ENCODE measurements around the gene ZACN. TPM values are rescaled to one million over a fixed set of nuclear protein-coding genes. Genes with fewer than 3 reads are reported as not detected.

ZACN gene
- total and polyA plus RNA-seq, 2 experiments from 2014 or later = 21.2 TPM; not detected in 1

DNA sequence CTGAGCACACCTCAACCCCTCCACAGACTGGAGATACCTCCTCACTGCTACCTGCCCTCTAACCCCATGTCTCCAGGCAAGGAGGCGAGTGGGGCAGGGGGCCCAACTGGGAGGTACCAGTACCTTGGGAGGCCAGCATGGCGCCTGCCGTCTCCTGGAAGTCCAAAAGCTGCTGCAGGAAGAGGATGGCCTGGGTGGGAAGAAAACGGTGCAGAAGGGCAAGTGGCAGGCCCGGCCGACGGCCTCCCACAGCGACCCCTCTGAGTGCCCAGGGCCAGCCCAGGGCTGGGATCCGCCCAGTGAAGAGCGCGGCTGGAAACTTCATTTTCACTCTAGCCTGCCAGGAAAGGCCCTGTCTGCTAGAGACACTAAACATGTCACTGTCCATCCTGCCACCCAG, 8.5 kb downstream of the ZACN start:
- H3K4me2 ChIP-seq = no peak overlapping the region
- H3K9me3 ChIP-seq (ENCODE audit: low read depth) = no peaks in the 10 kb centered on the region
- no peaks in the 10 kb centered on the region for H3K36me3 ChIP-seq (replicated peaks; ENCODE audit: insufficient read depth, low read depth)
- H3K4me1 ChIP-seq (ENCODE audit: insufficient read depth) = no peaks in the 10 kb centered on the region
- H3K9me2 ChIP-seq (replicated peaks; ENCODE audit: insufficient read depth) = no peaks in the 10 kb centered on the region
- no peak overlapping the region for H3K4me3 ChIP-seq
- WGBS (ENCODE audit: low lambda C conversion rate, missing lambda C conversion rate) = 91% methylated on average over 11 of the region's 11 CpGs
- H4K20me1 ChIP-seq (ENCODE audit: insufficient read depth, poor library complexity, severe bottlenecking) = no peaks in the 10 kb centered on the region
- H2AFZ ChIP-seq = no peak overlapping the region
- no peak for DNase-seq (ENCODE audit: low spot score)
- no peak overlapping the region for H3K27ac ChIP-seq
- no peaks in the 10 kb centered on the region for H3K27me3 ChIP-seq
- H3K79me2 ChIP-seq = no peaks in the 10 kb centered on the region
- TF ChIP-seq EZH2 (IDR thresholded peaks at IDR 0.05; ENCODE audit: borderline replicate concordance) (no peak), EZH2phosphoT487 (IDR thresholded peaks at IDR 0.05; ENCODE audit: low read depth, severe bottlenecking, unreplicated experiment) (no peak)
- TF ChIP-seq, protein P1, sequence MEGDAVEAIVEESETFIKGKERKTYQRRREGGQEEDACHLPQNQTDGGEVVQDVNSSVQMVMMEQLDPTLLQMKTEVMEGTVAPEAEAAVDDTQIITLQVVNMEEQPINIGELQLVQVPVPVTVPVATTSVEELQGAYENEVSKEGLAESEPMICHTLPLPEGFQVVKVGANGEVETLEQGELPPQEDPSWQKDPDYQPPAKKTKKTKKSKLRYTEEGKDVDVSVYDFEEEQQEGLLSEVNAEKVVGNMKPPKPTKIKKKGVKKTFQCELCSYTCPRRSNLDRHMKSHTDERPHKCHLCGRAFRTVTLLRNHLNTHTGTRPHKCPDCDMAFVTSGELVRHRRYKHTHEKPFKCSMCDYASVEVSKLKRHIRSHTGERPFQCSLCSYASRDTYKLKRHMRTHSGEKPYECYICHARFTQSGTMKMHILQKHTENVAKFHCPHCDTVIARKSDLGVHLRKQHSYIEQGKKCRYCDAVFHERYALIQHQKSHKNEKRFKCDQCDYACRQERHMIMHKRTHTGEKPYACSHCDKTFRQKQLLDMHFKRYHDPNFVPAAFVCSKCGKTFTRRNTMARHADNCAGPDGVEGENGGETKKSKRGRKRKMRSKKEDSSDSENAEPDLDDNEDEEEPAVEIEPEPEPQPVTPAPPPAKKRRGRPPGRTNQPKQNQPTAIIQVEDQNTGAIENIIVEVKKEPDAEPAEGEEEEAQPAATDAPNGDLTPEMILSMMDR (IDR thresholded peaks at IDR 0.05; ENCODE audit: poor library complexity) = no peak

DNA sequence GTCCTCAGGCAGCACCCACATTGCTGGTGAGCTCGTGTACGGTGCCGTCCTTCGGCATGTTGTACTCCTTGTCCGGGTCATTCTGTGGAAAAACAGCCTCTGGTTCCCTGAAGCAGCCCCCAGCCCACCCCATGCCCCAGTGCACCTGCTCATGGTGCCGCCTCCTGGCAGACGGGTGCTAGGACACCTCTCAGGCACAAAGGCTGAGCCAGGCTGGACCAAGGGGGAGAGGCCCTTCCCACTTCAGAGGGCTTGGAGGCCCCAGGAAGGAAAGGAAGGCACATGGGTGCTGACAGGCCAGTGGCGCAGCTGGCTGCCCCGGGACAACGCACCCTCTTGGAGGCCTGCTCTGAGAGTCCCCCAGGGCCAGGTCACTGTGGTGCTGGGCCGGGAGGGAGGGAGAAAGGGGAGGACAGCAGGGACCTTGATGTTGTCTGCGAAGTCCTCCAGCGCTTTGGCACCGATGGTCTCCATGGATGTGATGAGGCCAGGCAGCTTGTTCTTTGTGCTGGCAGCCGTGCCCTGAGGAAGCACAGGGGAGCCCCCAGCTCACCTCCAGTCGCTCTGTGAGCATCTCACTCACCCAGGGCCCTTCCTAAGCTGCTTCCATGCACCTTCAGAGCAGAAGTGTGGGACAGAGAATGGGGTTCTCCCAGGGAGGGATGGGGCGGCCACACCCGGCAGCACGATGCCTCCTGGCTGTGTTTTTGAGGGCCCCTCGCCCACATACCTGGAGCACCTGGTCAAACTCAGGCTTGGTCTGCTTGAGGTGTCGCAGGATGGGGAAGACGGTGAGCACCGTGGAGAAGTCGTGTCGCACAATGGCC, 9.3 kb downstream of the ZACN start:
- 93% methylated on average over 24 of the region's 25 CpGs for WGBS (ENCODE audit: low lambda C conversion rate, missing lambda C conversion rate)
- Histone ChIP-seq H3K27me3 (no peaks in the 10 kb centered on the region), H4K20me1 (ENCODE audit: insufficient read depth, poor library complexity, severe bottlenecking) (no peaks in the 10 kb centered on the region), H3K27ac (no peak overlapping the region), H3K4me2 (no peak overlapping the region), H3K4me3 (no peak overlapping the region), H3K4me1 (ENCODE audit: insufficient read depth) (no peaks in the 10 kb centered on the region), H3K9me2 (replicated peaks; ENCODE audit: insufficient read depth) (no peaks in the 10 kb centered on the region), H2AFZ (no peak overlapping the region), H3K9me3 (ENCODE audit: low read depth) (no peaks in the 10 kb centered on the region), H3K36me3 (replicated peaks; ENCODE audit: insufficient read depth, low read depth) (no peaks in the 10 kb centered on the region), H3K79me2 (no peaks in the 10 kb centered on the region)
- TF ChIP-seq EZH2 (IDR thresholded peaks at IDR 0.05; ENCODE audit: borderline replicate concordance) = no peak
- no peak for TF ChIP-seq EZH2phosphoT487 (IDR thresholded peaks at IDR 0.05; ENCODE audit: low read depth, severe bottlenecking, unreplicated experiment)
- TF ChIP-seq, protein P1 (IDR thresholded peaks at IDR 0.05; ENCODE audit: poor library complexity) = no peak
- no peak for DNase-seq (ENCODE audit: low spot score)

DNA sequence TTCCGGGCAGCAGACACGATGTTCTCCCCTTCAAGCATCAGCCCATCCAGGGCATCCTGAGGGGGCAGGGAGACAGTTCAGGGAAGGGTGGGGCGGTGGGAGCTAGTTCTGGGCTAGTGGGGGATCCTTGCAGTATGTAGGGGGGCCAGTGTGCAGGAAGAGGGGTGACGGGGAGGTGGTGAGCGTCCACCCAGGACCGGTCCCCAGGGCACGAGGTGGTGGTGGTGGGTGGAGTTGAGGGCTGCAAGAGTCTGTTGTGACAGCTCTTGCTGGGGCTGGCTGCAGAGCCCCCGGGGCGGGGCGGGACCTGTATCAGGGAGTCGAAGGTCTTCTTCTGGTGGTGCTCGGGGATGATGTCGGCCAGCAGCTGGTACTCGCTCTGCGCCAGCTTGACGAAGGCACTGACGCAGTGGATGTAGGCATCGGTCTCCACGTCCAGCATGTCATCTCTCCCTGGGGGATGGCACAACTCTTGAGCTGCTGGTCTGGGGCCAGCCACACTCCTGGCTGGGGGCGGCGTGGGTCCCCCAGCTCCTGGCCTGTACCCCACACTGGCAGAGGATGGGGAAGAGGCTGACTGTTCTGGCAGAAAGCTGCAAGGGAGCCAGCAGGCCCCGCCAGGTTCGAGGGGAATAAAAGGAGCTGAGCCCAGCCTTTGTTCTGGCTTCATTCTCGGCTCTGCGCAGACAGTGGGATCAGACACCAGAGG, 10.0 kb downstream of the ZACN start:
- no peaks in the 10 kb centered on the region for H3K79me2 ChIP-seq
- H3K4me2 ChIP-seq = no peak overlapping the region
- no peak for DNase-seq (ENCODE audit: low spot score)
- no peak overlapping the region for H3K4me3 ChIP-seq
- no peaks in the 10 kb centered on the region for H3K27me3 ChIP-seq
- H2AFZ ChIP-seq = no peak overlapping the region
- no peaks in the 10 kb centered on the region for H3K4me1 ChIP-seq (ENCODE audit: insufficient read depth)
- H4K20me1 ChIP-seq (ENCODE audit: insufficient read depth, poor library complexity, severe bottlenecking) = no peaks in the 10 kb centered on the region
- H3K9me3 ChIP-seq (ENCODE audit: low read depth) = no peaks in the 10 kb centered on the region
- H3K36me3 ChIP-seq (replicated peaks; ENCODE audit: insufficient read depth, low read depth) = no peaks in the 10 kb centered on the region
- TF ChIP-seq EZH2phosphoT487 (IDR thresholded peaks at IDR 0.05; ENCODE audit: low read depth, severe bottlenecking, unreplicated experiment) (no peak), EZH2 (IDR thresholded peaks at IDR 0.05; ENCODE audit: borderline replicate concordance) (no peak)
- TF ChIP-seq, protein P1 (IDR thresholded peaks at IDR 0.05; ENCODE audit: poor library complexity) = no peak
- H3K27ac ChIP-seq = no peak overlapping the region
- no peaks in the 10 kb centered on the region for H3K9me2 ChIP-seq (replicated peaks; ENCODE audit: insufficient read depth)
- WGBS (ENCODE audit: low lambda C conversion rate, missing lambda C conversion rate) = 95% methylated on average over 21 of the region's 25 CpGs

Measured in hepatocyte (in vitro differentiated cells).